HepG2 (cell line): ENCODE measurements around the gene LHPP. TPM values are rescaled to one million over a fixed set of nuclear protein-coding genes. Genes with fewer than 3 reads are reported as not detected.

Source experiments
- AGO1 ChIP-seq: fragments of 200-400 bp; formaldehyde crosslinking; IDR thresholded peaks from 2 replicates; pipeline ENCODE4 v1.6.1; 2017; ENCODE audit warnings: mild to moderate bottlenecking, low read depth, low read length, moderate library complexity; ENCODE audit not compliant: poor library complexity, severe bottlenecking
- EP300 ChIP-seq, 3 experiments: sonication (generic) in 1 of 3; formaldehyde crosslinking in 1 of 3; IDR thresholded peaks; 2 replicates each; pipeline versions ENCODE4 v1.5.1 to v1.6.1; 2011 to 2020; ENCODE audit warnings: low read depth in 2 of 3, low read length in 2 of 3, borderline replicate concordance in 1 of 3, improper control_type of control experiment in 1 of 3, mild to moderate bottlenecking in 1 of 3, missing genetic modification reagents in 1 of 3, moderate library complexity in 1 of 3
- HNF1A ChIP-seq, 2 experiments: sonication (generic) in 1 of 2; formaldehyde crosslinking in 1 of 2; IDR thresholded peaks; 2 replicates each; pipeline versions ENCODE4 v1.4.0 to v1.6.1; 2016 to 2020; ENCODE audit warnings: borderline replicate concordance in 1 of 2, low read depth in 1 of 2, mild to moderate bottlenecking in 1 of 2, missing genetic modification reagents in 1 of 2
- TBL1XR1 ChIP-seq: fragments of 150-350 bp; IDR thresholded peaks from 2 replicates; pipeline ENCODE4 v1.6.1; 2014; ENCODE audit warnings: borderline replicate concordance, low read length; ENCODE audit not compliant: partially characterized antibody
- TFAP4 ChIP-seq: sonication (generic); IDR thresholded peaks from 2 replicates; pipeline ENCODE4 v1.6.1; 2016; ENCODE audit warnings: low read depth, borderline replicate concordance
- ZNF160 ChIP-seq: sonication (generic); formaldehyde crosslinking; IDR thresholded peaks from 2 replicates; pipeline ENCODE4 v1.8.0; 2022; ENCODE audit warnings: mild to moderate bottlenecking, inconsistent platforms, missing genetic modification reagents
- ZNF564 ChIP-seq: sonication (generic); formaldehyde crosslinking; IDR thresholded peaks from 2 replicates; pipeline ENCODE4 v1.8.1; 2023; ENCODE audit warnings: mild to moderate bottlenecking, missing genetic modification reagents
- ZNF597 ChIP-seq: sonication (generic); formaldehyde crosslinking; IDR thresholded peaks from 2 replicates; pipeline ENCODE4 v1.5.0; 2020; ENCODE audit warnings: missing genetic modification reagents
- ZNF777 ChIP-seq: sonication (generic); formaldehyde crosslinking; IDR thresholded peaks from 2 replicates; pipeline ENCODE4 v1.4.0; 2020; ENCODE audit warnings: missing genetic modification reagents
- polyA plus RNA-seq, 8 experiments: library from polyadenylated mRNA; depleted of rRNA in 3 of 8; stranded (reverse) in 7 of 8; unstranded in 1 of 8; fragments of >200 nt; fragmentation: Illumina TruSeq in 4 of 8; extraction: Trizol in 4 of 8; gene quantifications; 2 replicates each; pipeline versions ENCODE4 v1.2.1 to v1.2.3, GENCODE V29; 2011 to 2016; ENCODE audit warnings: low read depth in 4 of 8, missing spikeins in 1 of 8, mixed read lengths in 1 of 8; ENCODE audit not compliant: insufficient read depth in 1 of 8
- total RNA-seq, 5 experiments: library from RNA; depleted of rRNA; stranded (reverse); fragments of >200 nt; fragmentation: Illumina TruSeq; extraction: Trizol; gene quantifications; 2 replicates each; pipeline ENCODE4 v1.2.3, GENCODE V29; 2016; ENCODE audit warnings: low read depth in 1 of 5

LHPP gene
- total and polyA plus RNA-seq, 2 of the 13 experiments (the other 11 are each of a cell fraction or from before 2014, with no cell fraction given): 5.2 to 13.1 TPM

- no peak for TF ChIP-seq HNF1A (IDR thresholded peaks at IDR 0.05; ENCODE audit: low read depth)
- TF ChIP-seq HNF1A (CRISPR knock-in tag; IDR thresholded peaks at IDR 0.05; ENCODE audit: borderline replicate concordance): no peak
- TF ChIP-seq TFAP4: no peak
- TF ChIP-seq AGO1: no peak
- no peak for TF ChIP-seq TBL1XR1
- TF ChIP-seq ZNF564: no peak
- TF ChIP-seq EP300 (IDR thresholded peaks at IDR 0.05; ENCODE audit: low read depth in 2 of 2, low read length in 2 of 2): no peak
- TF ChIP-seq EP300 (CRISPR knock-in tag; IDR thresholded peaks at IDR 0.05; ENCODE audit: borderline replicate concordance): no peak
- TF ChIP-seq ZNF160 (CRISPR knock-in tag): no peak
- TF ChIP-seq ZNF777 (CRISPR knock-in tag): no peak
- TF ChIP-seq ZNF597: no peak
Observed at GRCh38 chr10:124465777-124466488, 4.3 kb downstream of the LHPP start (continued).
